Spleen (tissue), 11 donors: Measurements from ENCODE around the gene DOCK2. TPM values are rescaled to one million over a fixed set of nuclear protein-coding genes. Genes with fewer than 3 reads are reported as not detected.

Experiments used
- DNase-seq: peaks from one replicate; pipeline ENCODE4 v3.0.0-alpha.2; 2020
- H3K27ac ChIP-seq, 8 donors: fragments of 200-600 bp; sonication (generic) in 7 of 8; 1 replicate in 4 of 8; 2 replicates in 4 of 8; pipeline versions ENCODE4 v1.5.0 to v1.8.0; 2016 to 2021; ENCODE audit warnings: inconsistent platforms in 4 of 8, mild to moderate bottlenecking in 4 of 8, moderate library complexity in 1 of 8
- H3K27me3 ChIP-seq, 7 donors: fragments of 200-600 bp; sonication (generic) in 6 of 7; replicated peaks in 1 of 7; 1 replicate in 4 of 7; 2 replicates in 3 of 7; pipeline versions ENCODE4 v1.5.0 to v1.8.0; 2016 to 2021; ENCODE audit warnings: inconsistent platforms in 3 of 7, mild to moderate bottlenecking in 1 of 7
- H3K36me3 ChIP-seq, 6 donors: fragments of 200-600 bp; sonication (generic) in 5 of 6; 1 replicate in 4 of 6; 2 replicates in 2 of 6; pipeline versions ENCODE4 v1.5.0 to v1.8.0; 2016 to 2021; ENCODE audit warnings: inconsistent platforms in 2 of 6
- H3K4me1 ChIP-seq, 6 donors: fragments of 200-600 bp; sonication (generic) in 5 of 6; 1 replicate in 3 of 6; 2 replicates in 3 of 6; pipeline versions ENCODE4 v1.5.0 to v1.8.0; 2016 to 2021; ENCODE audit warnings: inconsistent platforms in 3 of 6
- H3K4me3 ChIP-seq, 8 donors: fragments of 200-600 bp; sonication (generic) in 7 of 8; 1 replicate in 4 of 8; 2 replicates in 4 of 8; pipeline versions ENCODE4 v1.5.0 to v1.8.0; 2016 to 2021; ENCODE audit warnings: inconsistent platforms in 4 of 8, mild to moderate bottlenecking in 4 of 8, moderate library complexity in 2 of 8
- H3K9me3 ChIP-seq, 8 donors: fragments of 200-600 bp; sonication (generic) in 7 of 8; 1 replicate in 4 of 8; 2 replicates in 4 of 8; pipeline versions ENCODE4 v1.5.0 to v1.8.0; 2016 to 2021; ENCODE audit warnings: inconsistent platforms in 4 of 8
- CTCF ChIP-seq, 11 experiments: fragments of 200-600 bp in 7 of 11; fragments of 450-650 bp in 4 of 11; sonication (generic) in 4 of 11; IDR thresholded peaks in 8 of 11; conservative IDR thresholded peaks in 3 of 11; 1 replicate in 7 of 11; 2 replicates in 4 of 11; pipeline versions ENCODE4 v1.4.0 to v1.8.0; 2016 to 2021; ENCODE audit warnings: antibody characterized with exemption in 11 of 11, inconsistent platforms in 4 of 11, mild to moderate bottlenecking in 1 of 11
- POLR2A ChIP-seq, 3 donors: fragments of 450-650 bp; IDR thresholded peaks; one replicate each; pipeline ENCODE4 v1.5.1; 2017; ENCODE audit warnings: antibody characterized with exemption in 3 of 3, mild to moderate bottlenecking in 1 of 3
- POLR2AphosphoS5 ChIP-seq, 3 donors: sonication (generic); formaldehyde crosslinking; IDR thresholded peaks; one replicate each; pipeline ENCODE4 v1.5.1; 2017; ENCODE audit warnings: antibody characterized with exemption in 3 of 3
- WGBS, 5 donors: extraction: QIAGEN DNeasy Blood & Tissue Kit in 3 of 5; methylation state at CpG; one replicate each; pipeline versions ENCODE4 v1.1.5 to v1.1.7; 2013 to 2018; 5-methylcytosine and 5-hydroxymethylcytosine counted together
- intact Hi-C: fragments of 100-400 bp; cut with DNase I; formaldehyde crosslinking; loops from one replicate; pipeline ENCODE4 v1.15.0; 2023; ENCODE audit warnings: low total_unique reads
- polyA plus RNA-seq, 3 donors: library from polyadenylated mRNA; stranded (reverse); fragments of 200-250 nt; gene quantifications; one replicate each; pipeline ENCODE4 v1.2.1, GENCODE V29; 2013
- total RNA-seq, 7 donors: library from RNA; depleted of rRNA in 3 of 7; stranded (reverse); fragments of >200 nt in 3 of 7; fragmentation: NEBNext Ultra II Directional in 4 of 7; extraction: Animal tissue kit (Norgen Biotek cat#: 25700) in 4 of 7; gene quantifications; one replicate each; pipeline versions ENCODE4 v1.1.0 to v1.2.1, GENCODE V29; 2016 to 2021
- donor health status: healthy with polysubstance abuse.
- donor health status: DM: no; HTN: no; CAD: no; lungs with moderate emphysema.
- donor health status: DM: no; HTN: no; CAD: no.
- donor health status: Bipolar disorder and iron deficiency.
- donor health status: healthy.
- donor health status: DM: no; HTN: no; CAD: no.
- donor health status: DM: yes; HTN: yes; CAD: no.

Gene DOCK2
- total and polyA plus RNA-seq, 10 donors = 30.6 to 321 (median 198) TPM

- no peaks in the 10 kb centered on the region for H3K4me1 ChIP-seq
- peaks cover 0 to 48% (median 13%) of the 10 kb centered on the region in 6 donors for H3K36me3 ChIP-seq
- WGBS, 5 donors = 78 to 91% (median 88%) methylated on average over 4 of the region's 4 CpGs
- H3K27me3 ChIP-seq = no peaks in the 10 kb centered on the region
- no peak overlapping the region for H3K27ac ChIP-seq
- H3K4me3 ChIP-seq = no peak overlapping the region
- intact Hi-C loops = no loop called here
- no peak for TF ChIP-seq POLR2A (IDR thresholded peaks at IDR 0.05)
- no peak for TF ChIP-seq POLR2AphosphoS5 (IDR thresholded peaks at IDR 0.05)
- TF ChIP-seq CTCF (IDR thresholded peaks at IDR 0.05 in 8 of 11, conservative IDR thresholded peaks at IDR 0.05 in 3 of 11) = no peak
- H3K9me3 ChIP-seq = no peaks in the 10 kb centered on the region
- no peak for DNase-seq
These were observed 225.3 kb downstream of the DOCK2 start for GRCh38 chr5:169862391-169862811.

- TF ChIP-seq POLR2A (IDR thresholded peaks at IDR 0.05) = no peak
- Histone ChIP-seq H3K27me3 (no peaks in the 10 kb centered on the region), H3K9me3 (no peaks in the 10 kb centered on the region), H3K4me1 (no peaks in the 10 kb centered on the region), H3K36me3 (peaks cover 0 to 69% (median 19%) of the 10 kb centered on the region in 6 donors), H3K4me3 (no peak overlapping the region), H3K27ac (no peak overlapping the region)
- intact Hi-C loops = no loop called here
- 81 to 96% (median 87%) methylated on average over 1 of the region's 1 CpG for WGBS, 5 donors
- DNase-seq = no peak
These were observed 227.4 kb downstream of the DOCK2 start for GRCh38 chr5:169864483-169864882.

GRCh38 chr5:169867347-169867746 lies 230.3 kb downstream of the DOCK2 start:
- Histone ChIP-seq H3K27me3 (no peaks in the 10 kb centered on the region), H3K27ac (no peak overlapping the region), H3K9me3 (no peaks in the 10 kb centered on the region), H3K36me3 (peaks cover 0 to 90% (median 19%) of the 10 kb centered on the region in 6 donors), H3K4me1 (no peaks in the 10 kb centered on the region), H3K4me3 (no peak overlapping the region)
- no peak for TF ChIP-seq CTCF (IDR thresholded peaks at IDR 0.05 in 8 of 11, conservative IDR thresholded peaks at IDR 0.05 in 3 of 11)
- no peak for TF ChIP-seq POLR2A (IDR thresholded peaks at IDR 0.05)
- TF ChIP-seq POLR2AphosphoS5 (IDR thresholded peaks at IDR 0.05) = no peak
- 94 to 99% (median 96%) methylated on average over 2 of the region's 2 CpGs for WGBS, 5 donors
- DNase-seq = no peak
- intact Hi-C loops = no loop called here

GRCh38 chr5:169869066-169869465 lies 232.0 kb downstream of the DOCK2 start:
- no peak for DNase-seq
- H3K27ac ChIP-seq = no peak overlapping the region
- TF ChIP-seq POLR2AphosphoS5 (IDR thresholded peaks at IDR 0.05) (no peak), POLR2A (IDR thresholded peaks at IDR 0.05) (no peak), CTCF (IDR thresholded peaks at IDR 0.05 in 8 of 11, conservative IDR thresholded peaks at IDR 0.05 in 3 of 11) (no peak)
- no peaks in the 10 kb centered on the region for H3K27me3 ChIP-seq
- H3K4me1 ChIP-seq = peaks cover 0 to 17% (median 8%) of the 10 kb centered on the region in 6 donors
- no peaks in the 10 kb centered on the region for H3K9me3 ChIP-seq
- intact Hi-C loops = no loop called here
- WGBS, 5 donors = 95 to 99% (median 98%) methylated on average over 3 of the region's 3 CpGs
- H3K36me3 ChIP-seq = peaks cover 0 to 82% (median 11%) of the 10 kb centered on the region in 6 donors
- no peak overlapping the region for H3K4me3 ChIP-seq

GRCh38 chr5:169870211-169870610 lies 233.1 kb downstream of the DOCK2 start:
- intact Hi-C loops = no loop called here
- WGBS, 5 donors = 91 to 99% (median 96%) methylated on average over 2 of the region's 2 CpGs
- Histone ChIP-seq H3K27me3 (no peaks in the 10 kb centered on the region), H3K4me1 (peaks cover 0 to 28% (median 19%) of the 10 kb centered on the region in 6 donors), H3K9me3 (no peaks in the 10 kb centered on the region), H3K36me3 (peaks cover 0 to 80% (median 9%) of the 10 kb centered on the region in 6 donors), H3K4me3 (no peak overlapping the region), H3K27ac (no peak overlapping the region)
- TF ChIP-seq POLR2A (IDR thresholded peaks at IDR 0.05) (no peak), POLR2AphosphoS5 (IDR thresholded peaks at IDR 0.05) (no peak), CTCF (IDR thresholded peaks at IDR 0.05 in 8 of 11, conservative IDR thresholded peaks at IDR 0.05 in 3 of 11) (no peak)
- DNase-seq = no peak
